ENCODE data around the gene CUX1. TPM values are rescaled to one million over a fixed set of nuclear protein-coding genes. Genes with fewer than 3 reads are reported as not detected.

Gene CUX1
- total RNA-seq, 1 experiment from 2014 or later = 64.3 TPM

- TF ChIP-seq, protein P1, sequence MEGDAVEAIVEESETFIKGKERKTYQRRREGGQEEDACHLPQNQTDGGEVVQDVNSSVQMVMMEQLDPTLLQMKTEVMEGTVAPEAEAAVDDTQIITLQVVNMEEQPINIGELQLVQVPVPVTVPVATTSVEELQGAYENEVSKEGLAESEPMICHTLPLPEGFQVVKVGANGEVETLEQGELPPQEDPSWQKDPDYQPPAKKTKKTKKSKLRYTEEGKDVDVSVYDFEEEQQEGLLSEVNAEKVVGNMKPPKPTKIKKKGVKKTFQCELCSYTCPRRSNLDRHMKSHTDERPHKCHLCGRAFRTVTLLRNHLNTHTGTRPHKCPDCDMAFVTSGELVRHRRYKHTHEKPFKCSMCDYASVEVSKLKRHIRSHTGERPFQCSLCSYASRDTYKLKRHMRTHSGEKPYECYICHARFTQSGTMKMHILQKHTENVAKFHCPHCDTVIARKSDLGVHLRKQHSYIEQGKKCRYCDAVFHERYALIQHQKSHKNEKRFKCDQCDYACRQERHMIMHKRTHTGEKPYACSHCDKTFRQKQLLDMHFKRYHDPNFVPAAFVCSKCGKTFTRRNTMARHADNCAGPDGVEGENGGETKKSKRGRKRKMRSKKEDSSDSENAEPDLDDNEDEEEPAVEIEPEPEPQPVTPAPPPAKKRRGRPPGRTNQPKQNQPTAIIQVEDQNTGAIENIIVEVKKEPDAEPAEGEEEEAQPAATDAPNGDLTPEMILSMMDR (IDR thresholded peaks at IDR 0.05) = no peak
- no peak for TF ChIP-seq GRHL2 (CRISPR knock-in tag; IDR thresholded peaks at IDR 0.05; ENCODE audit: insufficient replicate concordance, severe bottlenecking)
- TF ChIP-seq ATF1 (CRISPR knock-in tag; IDR thresholded peaks at IDR 0.05) = no peak
Observed at GRCh38 chr7:102287111-102287980, 469.9 kb downstream of the CUX1 start (continued).

DNA sequence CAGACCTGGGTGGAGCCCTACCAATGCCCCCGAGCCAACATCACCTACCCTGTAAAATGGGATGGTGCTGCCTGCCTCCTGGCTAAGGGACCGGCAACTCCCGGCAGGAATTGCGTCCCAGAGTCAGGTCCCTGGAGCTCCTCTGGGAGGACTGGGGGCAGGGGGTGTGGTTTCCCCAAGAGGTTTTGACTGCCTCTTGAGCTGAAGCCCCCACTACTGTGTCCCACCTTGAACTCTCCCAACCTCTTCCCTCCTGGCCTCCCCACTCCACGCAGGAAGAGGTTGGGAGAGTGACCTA, 470.5 kb downstream of the CUX1 start:
- Mint-ChIP-seq H3K27ac (no peak overlapping the region), H3K9me3 (no peaks in the 10 kb centered on the region), H3K4me3 (peak overlapping the region; percentile 61), H3K27me3 (ENCODE audit: low read depth) (peaks cover 10% of the 10 kb centered on the region), H3K4me1 (peaks cover 16% of the 10 kb centered on the region), H3K36me3 (no peaks in the 10 kb centered on the region)
- no peak for DNase-seq (ENCODE audit: low spot score)
- 0 out of 2 replicates have a peak, but pooled peaks have one; percentile 2 for TF ChIP-seq SP1 (CRISPR knock-in tag; conservative IDR thresholded peaks at IDR 0.05)
- no peak for TF ChIP-seq TEAD1 (CRISPR knock-in tag; IDR thresholded peaks at IDR 0.05)
- no peak for TF ChIP-seq TCF7 (CRISPR knock-in tag; IDR thresholded peaks at IDR 0.05; ENCODE audit: low read depth)
- no peak for TF ChIP-seq ZNF219 (CRISPR knock-in tag; IDR thresholded peaks at IDR 0.05; ENCODE audit: borderline replicate concordance)
- TF ChIP-seq, protein P2, sequence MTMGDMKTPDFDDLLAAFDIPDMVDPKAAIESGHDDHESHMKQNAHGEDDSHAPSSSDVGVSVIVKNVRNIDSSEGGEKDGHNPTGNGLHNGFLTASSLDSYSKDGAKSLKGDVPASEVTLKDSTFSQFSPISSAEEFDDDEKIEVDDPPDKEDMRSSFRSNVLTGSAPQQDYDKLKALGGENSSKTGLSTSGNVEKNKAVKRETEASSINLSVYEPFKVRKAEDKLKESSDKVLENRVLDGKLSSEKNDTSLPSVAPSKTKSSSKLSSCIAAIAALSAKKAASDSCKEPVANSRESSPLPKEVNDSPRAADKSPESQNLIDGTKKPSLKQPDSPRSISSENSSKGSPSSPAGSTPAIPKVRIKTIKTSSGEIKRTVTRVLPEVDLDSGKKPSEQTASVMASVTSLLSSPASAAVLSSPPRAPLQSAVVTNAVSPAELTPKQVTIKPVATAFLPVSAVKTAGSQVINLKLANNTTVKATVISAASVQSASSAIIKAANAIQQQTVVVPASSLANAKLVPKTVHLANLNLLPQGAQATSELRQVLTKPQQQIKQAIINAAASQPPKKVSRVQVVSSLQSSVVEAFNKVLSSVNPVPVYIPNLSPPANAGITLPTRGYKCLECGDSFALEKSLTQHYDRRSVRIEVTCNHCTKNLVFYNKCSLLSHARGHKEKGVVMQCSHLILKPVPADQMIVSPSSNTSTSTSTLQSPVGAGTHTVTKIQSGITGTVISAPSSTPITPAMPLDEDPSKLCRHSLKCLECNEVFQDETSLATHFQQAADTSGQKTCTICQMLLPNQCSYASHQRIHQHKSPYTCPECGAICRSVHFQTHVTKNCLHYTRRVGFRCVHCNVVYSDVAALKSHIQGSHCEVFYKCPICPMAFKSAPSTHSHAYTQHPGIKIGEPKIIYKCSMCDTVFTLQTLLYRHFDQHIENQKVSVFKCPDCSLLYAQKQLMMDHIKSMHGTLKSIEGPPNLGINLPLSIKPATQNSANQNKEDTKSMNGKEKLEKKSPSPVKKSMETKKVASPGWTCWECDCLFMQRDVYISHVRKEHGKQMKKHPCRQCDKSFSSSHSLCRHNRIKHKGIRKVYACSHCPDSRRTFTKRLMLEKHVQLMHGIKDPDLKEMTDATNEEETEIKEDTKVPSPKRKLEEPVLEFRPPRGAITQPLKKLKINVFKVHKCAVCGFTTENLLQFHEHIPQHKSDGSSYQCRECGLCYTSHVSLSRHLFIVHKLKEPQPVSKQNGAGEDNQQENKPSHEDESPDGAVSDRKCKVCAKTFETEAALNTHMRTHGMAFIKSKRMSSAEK (CRISPR knock-in tag; IDR thresholded peaks at IDR 0.05; ENCODE audit: borderline replicate concordance) = no peak
- no peak for TF ChIP-seq ZNF396 (CRISPR knock-in tag; IDR thresholded peaks at IDR 0.05; ENCODE audit: borderline replicate concordance)
- TF ChIP-seq ZNF232 (CRISPR knock-in tag; IDR thresholded peaks at IDR 0.05) = no peak
- TF ChIP-seq, protein P3, sequence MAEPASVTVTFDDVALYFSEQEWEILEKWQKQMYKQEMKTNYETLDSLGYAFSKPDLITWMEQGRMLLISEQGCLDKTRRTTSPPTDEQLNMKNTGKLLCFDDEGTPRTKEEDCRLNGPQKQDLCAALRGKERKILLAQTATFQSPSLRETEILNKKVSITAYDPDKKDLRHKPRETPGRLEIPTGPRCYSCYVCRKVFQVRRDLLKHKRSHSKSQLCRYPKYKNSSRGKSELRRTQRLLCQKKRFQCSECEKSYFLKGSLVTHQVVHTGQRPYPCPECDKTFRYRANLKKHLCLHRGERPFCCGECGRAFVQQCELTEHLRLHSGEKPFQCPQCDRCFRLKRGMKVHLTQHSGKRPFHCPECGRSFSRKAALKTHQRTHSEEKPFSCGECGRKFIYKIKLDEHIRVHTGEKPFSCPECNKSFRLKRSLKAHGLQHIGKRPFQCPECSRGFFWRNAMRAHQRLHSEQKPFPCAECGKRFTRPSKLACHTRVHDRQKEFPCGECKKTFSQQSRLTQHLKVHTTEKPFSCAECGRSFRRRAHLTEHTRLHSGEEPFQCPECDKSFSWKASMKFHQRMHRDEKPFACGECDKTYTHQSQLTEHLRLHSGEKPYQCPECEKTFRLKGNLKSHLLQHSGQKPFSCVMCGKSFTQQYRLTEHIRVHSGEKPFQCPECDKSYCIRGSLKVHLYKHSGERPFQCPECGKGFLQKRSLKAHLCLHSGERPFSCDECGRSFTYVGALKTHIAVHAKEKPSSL (CRISPR knock-in tag; conservative IDR thresholded peaks at IDR 0.05) = no peak
- no peak for TF ChIP-seq ELF4 (CRISPR knock-in tag; IDR thresholded peaks at IDR 0.05; ENCODE audit: low read depth)
- ATAC-seq = peak; percentile 13
- CTCF ChIA-PET = interaction anchor here (0.5 to 2.8 kb wide), 13 partner anchors 8 to 774 kb away, joined by 3 to 13 read pairs (median 4); no protein-coding TSS in a partner anchor
- POLR2A ChIA-PET = interaction anchor here (1.2 kb wide), 1 partner anchor 13 kb away, joined by 3 read pairs; no protein-coding TSS in a partner anchor

DNA sequence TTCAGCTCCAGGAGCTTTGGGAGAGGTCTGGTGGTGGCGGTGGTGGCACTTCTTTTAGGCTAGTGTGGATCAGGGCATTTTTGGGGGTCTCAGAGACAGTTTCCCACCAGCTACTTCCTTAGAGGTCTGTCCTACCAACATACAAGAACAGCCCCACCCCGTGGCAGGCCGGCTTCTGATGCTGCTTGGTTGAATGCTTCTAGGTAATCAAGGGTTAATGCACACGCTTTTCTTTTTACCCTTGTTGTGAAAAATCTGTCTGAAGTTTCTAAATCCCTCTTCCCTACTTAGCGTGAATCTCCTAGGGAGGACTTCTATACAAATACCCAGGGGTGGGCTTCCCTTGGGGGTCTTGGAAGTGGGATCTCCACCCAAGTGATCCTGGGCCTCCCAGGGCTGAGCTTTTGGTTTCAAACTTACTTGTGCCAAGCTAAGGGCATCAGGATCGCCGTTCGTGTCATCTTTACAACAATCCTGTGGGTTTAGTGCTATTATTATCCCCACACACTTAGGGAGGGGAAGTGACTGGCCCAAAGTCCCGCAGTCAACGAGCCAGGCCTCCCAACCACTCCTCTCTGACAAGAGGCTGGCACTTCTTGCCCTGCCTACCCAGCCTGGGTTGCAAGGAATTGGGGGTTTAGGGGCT, 471.0 kb downstream of the CUX1 start:
- CTCF ChIA-PET = interaction anchor here (0.5 to 2.8 kb wide), 12 partner anchors 8 to 774 kb away, joined by 3 to 13 read pairs (median 4); no protein-coding TSS in a partner anchor
- Mint-ChIP-seq H3K9me3 (no peaks in the 10 kb centered on the region), H3K4me1 (peaks cover 18% of the 10 kb centered on the region), H3K4me3 (peak overlapping the region; percentile 61), H3K27me3 (ENCODE audit: low read depth) (peaks cover 10% of the 10 kb centered on the region), H3K36me3 (no peaks in the 10 kb centered on the region), H3K27ac (no peak overlapping the region)
- POLR2A ChIA-PET = interaction anchor here (1.2 kb wide), 1 partner anchor 13 kb away, joined by 3 read pairs; no protein-coding TSS in a partner anchor
- DNase-seq (ENCODE audit: low spot score) (no peak), ATAC-seq (no peak)
- TF ChIP-seq ZNF671 (CRISPR knock-in tag; IDR thresholded peaks at IDR 0.05) = no peak
- TF ChIP-seq, protein P4, sequence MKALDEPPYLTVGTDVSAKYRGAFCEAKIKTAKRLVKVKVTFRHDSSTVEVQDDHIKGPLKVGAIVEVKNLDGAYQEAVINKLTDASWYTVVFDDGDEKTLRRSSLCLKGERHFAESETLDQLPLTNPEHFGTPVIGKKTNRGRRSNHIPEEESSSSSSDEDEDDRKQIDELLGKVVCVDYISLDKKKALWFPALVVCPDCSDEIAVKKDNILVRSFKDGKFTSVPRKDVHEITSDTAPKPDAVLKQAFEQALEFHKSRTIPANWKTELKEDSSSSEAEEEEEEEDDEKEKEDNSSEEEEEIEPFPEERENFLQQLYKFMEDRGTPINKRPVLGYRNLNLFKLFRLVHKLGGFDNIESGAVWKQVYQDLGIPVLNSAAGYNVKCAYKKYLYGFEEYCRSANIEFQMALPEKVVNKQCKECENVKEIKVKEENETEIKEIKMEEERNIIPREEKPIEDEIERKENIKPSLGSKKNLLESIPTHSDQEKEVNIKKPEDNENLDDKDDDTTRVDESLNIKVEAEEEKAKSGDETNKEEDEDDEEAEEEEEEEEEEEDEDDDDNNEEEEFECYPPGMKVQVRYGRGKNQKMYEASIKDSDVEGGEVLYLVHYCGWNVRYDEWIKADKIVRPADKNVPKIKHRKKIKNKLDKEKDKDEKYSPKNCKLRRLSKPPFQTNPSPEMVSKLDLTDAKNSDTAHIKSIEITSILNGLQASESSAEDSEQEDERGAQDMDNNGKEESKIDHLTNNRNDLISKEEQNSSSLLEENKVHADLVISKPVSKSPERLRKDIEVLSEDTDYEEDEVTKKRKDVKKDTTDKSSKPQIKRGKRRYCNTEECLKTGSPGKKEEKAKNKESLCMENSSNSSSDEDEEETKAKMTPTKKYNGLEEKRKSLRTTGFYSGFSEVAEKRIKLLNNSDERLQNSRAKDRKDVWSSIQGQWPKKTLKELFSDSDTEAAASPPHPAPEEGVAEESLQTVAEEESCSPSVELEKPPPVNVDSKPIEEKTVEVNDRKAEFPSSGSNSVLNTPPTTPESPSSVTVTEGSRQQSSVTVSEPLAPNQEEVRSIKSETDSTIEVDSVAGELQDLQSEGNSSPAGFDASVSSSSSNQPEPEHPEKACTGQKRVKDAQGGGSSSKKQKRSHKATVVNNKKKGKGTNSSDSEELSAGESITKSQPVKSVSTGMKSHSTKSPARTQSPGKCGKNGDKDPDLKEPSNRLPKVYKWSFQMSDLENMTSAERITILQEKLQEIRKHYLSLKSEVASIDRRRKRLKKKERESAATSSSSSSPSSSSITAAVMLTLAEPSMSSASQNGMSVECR (CRISPR knock-in tag; IDR thresholded peaks at IDR 0.05; ENCODE audit: borderline replicate concordance) = no peak
- no peak for TF ChIP-seq NR2C2 (CRISPR knock-in tag; IDR thresholded peaks at IDR 0.05)
- TF ChIP-seq GTF2I (CRISPR knock-in tag; conservative IDR thresholded peaks at IDR 0.05) = no peak
- no peak for TF ChIP-seq KAT7 (CRISPR knock-in tag; IDR thresholded peaks at IDR 0.05; ENCODE audit: borderline replicate concordance)
- TF ChIP-seq, protein P5, sequence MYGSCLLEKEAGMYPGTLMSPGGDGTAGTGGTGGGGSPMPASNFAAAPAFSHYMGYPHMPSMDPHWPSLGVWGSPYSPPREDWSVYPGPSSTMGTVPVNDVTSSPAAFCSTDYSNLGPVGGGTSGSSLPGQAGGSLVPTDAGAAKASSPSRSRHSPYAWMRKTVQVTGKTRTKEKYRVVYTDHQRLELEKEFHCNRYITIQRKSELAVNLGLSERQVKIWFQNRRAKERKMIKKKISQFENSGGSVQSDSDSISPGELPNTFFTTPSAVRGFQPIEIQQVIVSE (CRISPR knock-in tag; IDR thresholded peaks at IDR 0.05; ENCODE audit: borderline replicate concordance) = no peak
